ENCODE data around the gene SPO11.

The SPO11 gene

GRCh38 chr20:57322476-57322875 is 7.1 kb upstream of the SPO11 start:
- H4K8ac ChIP-seq (ENCODE audit: low read length), result no peak overlapping the region
- no peak overlapping the region for H3K27ac ChIP-seq (ENCODE audit: low read length, poor library complexity, severe bottlenecking)
- H3K79me1 ChIP-seq (replicated peaks; ENCODE audit: low read length, poor library complexity, severe bottlenecking), result no peaks in the 10 kb centered on the region
- no peak overlapping the region for H2BK15ac ChIP-seq (ENCODE audit: low read depth, poor library complexity, severe bottlenecking)
- H2BK5ac ChIP-seq (ENCODE audit: low read depth, low read length, poor library complexity, severe bottlenecking), result no peak overlapping the region
- peaks cover 4% of the 10 kb centered on the region for H3K4me1 ChIP-seq (ENCODE audit: control insufficient read depth, insufficient read depth, low read depth, low read length)
- peaks cover 63 to 65% of the 10 kb centered on the region in 2 experiments for H3K27me3 ChIP-seq (ENCODE audit: control insufficient read depth in 1 of 2, insufficient read depth in 1 of 2, low read length in 2 of 2)
- H3K9ac ChIP-seq (ENCODE audit: low read length), result no peak overlapping the region
- 40% methylated on average over 1 of the region's 2 CpGs for WGBS
- no peak overlapping the region for H3K4me3 ChIP-seq (ENCODE audit: insufficient read depth in 1 of 2, low read depth in 1 of 2, low read length in 2 of 2)
- no peaks in the 10 kb centered on the region for H3K9me3 ChIP-seq (ENCODE audit: control insufficient read depth, low read length)
- no peak overlapping the region for H2BK120ac ChIP-seq (ENCODE audit: low read depth, low read length)
- no peak overlapping the region for H3K4me2 ChIP-seq (ENCODE audit: low read length, poor library complexity, severe bottlenecking)
- no peaks in the 10 kb centered on the region for H3K36me3 ChIP-seq (ENCODE audit: control insufficient read depth in 1 of 2, insufficient read depth in 2 of 2, low read depth in 1 of 2, low read length in 2 of 2)
- no peak overlapping the region for H3K14ac ChIP-seq (ENCODE audit: low read length in 2 of 2)
- H4K91ac ChIP-seq (ENCODE audit: low read length), result no peak overlapping the region
- H3K18ac ChIP-seq (ENCODE audit: low read depth in 1 of 2, low read length in 2 of 2), result no peak overlapping the region
- no peak overlapping the region for H2AK5ac ChIP-seq (ENCODE audit: low read length, severe bottlenecking)
- DNase-seq, result no peak
- H3K23ac ChIP-seq (ENCODE audit: low read length in 2 of 2), result no peak overlapping the region
- no peak overlapping the region for H2BK12ac ChIP-seq (ENCODE audit: low read length in 2 of 2)
- H2AFZ ChIP-seq (ENCODE audit: low read depth, low read length), result no peak overlapping the region
- no peak overlapping the region for H3K4ac ChIP-seq (ENCODE audit: low read depth in 1 of 2, low read length in 2 of 2)

GRCh38 chr20:57323034-57323433 is 6.6 kb upstream of the SPO11 start:
- no peaks in the 10 kb centered on the region for H3K36me3 ChIP-seq (ENCODE audit: control insufficient read depth in 1 of 2, insufficient read depth in 2 of 2, low read depth in 1 of 2, low read length in 2 of 2)
- H4K8ac ChIP-seq (ENCODE audit: low read length), result no peak overlapping the region
- H3K4ac ChIP-seq (ENCODE audit: low read depth in 1 of 2, low read length in 2 of 2), result no peak overlapping the region
- no peak overlapping the region for H3K4me2 ChIP-seq (ENCODE audit: low read length, poor library complexity, severe bottlenecking)
- WGBS, result 2% methylated on average over 4 of the region's 6 CpGs
- H2BK12ac ChIP-seq (ENCODE audit: low read length in 2 of 2), result no peak overlapping the region
- H2BK120ac ChIP-seq (ENCODE audit: low read depth, low read length), result no peak overlapping the region
- H3K27me3 ChIP-seq (ENCODE audit: control insufficient read depth in 1 of 2, insufficient read depth in 1 of 2, low read length in 2 of 2), result peaks cover 61 to 67% of the 10 kb centered on the region in 2 experiments
- H4K91ac ChIP-seq (ENCODE audit: low read length), result no peak overlapping the region
- no peak overlapping the region for H2AK5ac ChIP-seq (ENCODE audit: low read length, severe bottlenecking)
- H3K18ac ChIP-seq (ENCODE audit: low read depth in 1 of 2, low read length in 2 of 2), result no peak overlapping the region
- no peak overlapping the region for H3K4me3 ChIP-seq (ENCODE audit: insufficient read depth in 1 of 2, low read depth in 1 of 2, low read length in 2 of 2)
- peak overlapping the region; percentile 11 for H3K9ac ChIP-seq (ENCODE audit: low read length)
- H3K9me3 ChIP-seq (ENCODE audit: control insufficient read depth, low read length), result no peaks in the 10 kb centered on the region
- no peak overlapping the region for H2BK15ac ChIP-seq (ENCODE audit: low read depth, poor library complexity, severe bottlenecking)
- H3K14ac ChIP-seq (ENCODE audit: low read length in 2 of 2), result no peak overlapping the region
- no peaks in the 10 kb centered on the region for H3K79me1 ChIP-seq (replicated peaks; ENCODE audit: low read length, poor library complexity, severe bottlenecking)
- H3K23ac ChIP-seq (ENCODE audit: low read length in 2 of 2), result no peak overlapping the region
- H3K4me1 ChIP-seq (ENCODE audit: control insufficient read depth, insufficient read depth, low read depth, low read length), result peaks cover 4% of the 10 kb centered on the region
- no peak overlapping the region for H3K27ac ChIP-seq (ENCODE audit: low read length, poor library complexity, severe bottlenecking)
- H2BK5ac ChIP-seq (ENCODE audit: low read depth, low read length, poor library complexity, severe bottlenecking), result no peak overlapping the region
- no peak overlapping the region for H2AFZ ChIP-seq (ENCODE audit: low read depth, low read length)
- DNase-seq, result peak; percentile 8

GRCh38 chr20:57325632-57326356 is 3.8 kb upstream of the SPO11 start:
- Histone ChIP-seq H3K36me3 (ENCODE audit: control insufficient read depth in 1 of 2, insufficient read depth in 2 of 2, low read depth in 1 of 2, low read length in 2 of 2) (no peaks in the 10 kb centered on the region), H2BK15ac (ENCODE audit: low read depth, poor library complexity, severe bottlenecking) (no peak overlapping the region), H3K79me1 (replicated peaks; ENCODE audit: low read length, poor library complexity, severe bottlenecking) (no peaks in the 10 kb centered on the region), H3K14ac (ENCODE audit: low read length in 2 of 2) (no peak overlapping the region), H3K23ac (ENCODE audit: low read length in 2 of 2) (no peak overlapping the region), H3K4ac (ENCODE audit: low read depth in 1 of 2, low read length in 2 of 2) (no peak overlapping the region), H2BK5ac (ENCODE audit: low read depth, low read length, poor library complexity, severe bottlenecking) (no peak overlapping the region), H4K8ac (ENCODE audit: low read length) (no peak overlapping the region), H2AFZ (ENCODE audit: low read depth, low read length) (no peak overlapping the region), H3K9me3 (ENCODE audit: control insufficient read depth, low read length) (no peaks in the 10 kb centered on the region), H3K4me3 (ENCODE audit: insufficient read depth in 1 of 2, low read depth in 1 of 2, low read length in 2 of 2) (no peak overlapping the region), H3K18ac (ENCODE audit: low read depth in 1 of 2, low read length in 2 of 2) (no peak overlapping the region), H3K4me1 (ENCODE audit: control insufficient read depth, insufficient read depth, low read depth, low read length) (peaks cover 5% of the 10 kb centered on the region), H3K27ac (ENCODE audit: low read length, poor library complexity, severe bottlenecking) (no peak overlapping the region), H2AK5ac (ENCODE audit: low read length, severe bottlenecking) (no peak overlapping the region), H3K4me2 (ENCODE audit: low read length, poor library complexity, severe bottlenecking) (no peak overlapping the region), H3K27me3 (ENCODE audit: control insufficient read depth in 1 of 2, insufficient read depth in 1 of 2, low read length in 2 of 2) (peaks cover 43 to 55% of the 10 kb centered on the region in 2 experiments), H4K91ac (ENCODE audit: low read length) (no peak overlapping the region), H2BK120ac (ENCODE audit: low read depth, low read length) (no peak overlapping the region), H3K9ac (ENCODE audit: low read length) (no peak overlapping the region), H2BK12ac (ENCODE audit: low read length in 2 of 2) (no peak overlapping the region)
- DNase-seq, result no peak
- WGBS, result 79% methylated on average over 8 of the region's 12 CpGs

- DNase-seq, result no peak
- no peak overlapping the region for H3K4ac ChIP-seq (ENCODE audit: low read depth in 1 of 2, low read length in 2 of 2)
Observed at GRCh38 chr20:57326667-57327455, 2.7 kb upstream of the SPO11 start.

More at GRCh38 chr20:57326667-57327455, 2.7 kb upstream of the SPO11 start:
- H2BK5ac ChIP-seq (ENCODE audit: low read depth, low read length, poor library complexity, severe bottlenecking), result no peak overlapping the region
- H3K27ac ChIP-seq (ENCODE audit: low read length, poor library complexity, severe bottlenecking), result no peak overlapping the region
- no peak overlapping the region for H3K18ac ChIP-seq (ENCODE audit: low read depth in 1 of 2, low read length in 2 of 2)
- WGBS, result 54% methylated on average over 8 of the region's 8 CpGs
- no peaks in the 10 kb centered on the region for H3K9me3 ChIP-seq (ENCODE audit: control insufficient read depth, low read length)
- H2BK120ac ChIP-seq (ENCODE audit: low read depth, low read length), result no peak overlapping the region
- H4K91ac ChIP-seq (ENCODE audit: low read length), result no peak overlapping the region
- H2BK12ac ChIP-seq (ENCODE audit: low read length in 2 of 2), result no peak overlapping the region
- H3K36me3 ChIP-seq (ENCODE audit: control insufficient read depth in 1 of 2, insufficient read depth in 2 of 2, low read depth in 1 of 2, low read length in 2 of 2), result no peaks in the 10 kb centered on the region
- no peak overlapping the region for H3K23ac ChIP-seq (ENCODE audit: low read length in 2 of 2)
- no peaks in the 10 kb centered on the region for H3K79me1 ChIP-seq (replicated peaks; ENCODE audit: low read length, poor library complexity, severe bottlenecking)
- no peak overlapping the region for H2AFZ ChIP-seq (ENCODE audit: low read depth, low read length)
- H2AK5ac ChIP-seq (ENCODE audit: low read length, severe bottlenecking), result no peak overlapping the region
- H3K4me2 ChIP-seq (ENCODE audit: low read length, poor library complexity, severe bottlenecking), result no peak overlapping the region
- no peak overlapping the region for H2BK15ac ChIP-seq (ENCODE audit: low read depth, poor library complexity, severe bottlenecking)
- H4K8ac ChIP-seq (ENCODE audit: low read length), result no peak overlapping the region
- no peak overlapping the region for H3K4me3 ChIP-seq (ENCODE audit: insufficient read depth in 1 of 2, low read depth in 1 of 2, low read length in 2 of 2)
- no peak overlapping the region for H3K9ac ChIP-seq (ENCODE audit: low read length)
- H3K14ac ChIP-seq (ENCODE audit: low read length in 2 of 2), result no peak overlapping the region
- peaks cover 32 to 51% of the 10 kb centered on the region in 2 experiments for H3K27me3 ChIP-seq (ENCODE audit: control insufficient read depth in 1 of 2, insufficient read depth in 1 of 2, low read length in 2 of 2)
- H3K4me1 ChIP-seq (ENCODE audit: control insufficient read depth, insufficient read depth, low read depth, low read length), result peaks cover 5% of the 10 kb centered on the region
